Sciatic nerve (tissue), 2 donors: ENCODE measurements around the gene PHF5A. TPM values are rescaled to one million over a fixed set of nuclear protein-coding genes. Genes with fewer than 3 reads are reported as not detected.
"Not testable (repeated sequence)": the region's sequence is repeated elsewhere in the genome, so short reads cannot be mapped to it uniquely, and the experiment has no call there.

Source experiments
- ATAC-seq: fragments of 200-7000 bp; cut with Tn5 transposase; one replicate; pipeline ENCODE4 v1.9.1; 2020; ENCODE audit warnings: mild to moderate bottlenecking, moderate library complexity
- DNase-seq: peaks from one replicate; pipeline ENCODE4 v3.0.0-alpha.2; 2020; ENCODE audit warnings: low spot score
- intact Hi-C: fragments of 100-400 bp; cut with DNase I; formaldehyde crosslinking; loops from one replicate; pipeline ENCODE4 v1.14.2; 2022
- total RNA-seq: library from RNA; stranded (reverse); fragmentation: NEBNext Ultra II Directional; extraction: Animal tissue kit (Norgen Biotek cat#: 25700); gene quantifications from one replicate; pipeline ENCODE4 v1.2.1, GENCODE V29; 2021
- donor health status: DM: no; HTN: no; CAD: no.
- donor health status: DM: no; HTN: no; CAD: no.

PHF5A gene
- total RNA-seq, 1 donor from 2014 or later: 26.9 TPM

DNA sequence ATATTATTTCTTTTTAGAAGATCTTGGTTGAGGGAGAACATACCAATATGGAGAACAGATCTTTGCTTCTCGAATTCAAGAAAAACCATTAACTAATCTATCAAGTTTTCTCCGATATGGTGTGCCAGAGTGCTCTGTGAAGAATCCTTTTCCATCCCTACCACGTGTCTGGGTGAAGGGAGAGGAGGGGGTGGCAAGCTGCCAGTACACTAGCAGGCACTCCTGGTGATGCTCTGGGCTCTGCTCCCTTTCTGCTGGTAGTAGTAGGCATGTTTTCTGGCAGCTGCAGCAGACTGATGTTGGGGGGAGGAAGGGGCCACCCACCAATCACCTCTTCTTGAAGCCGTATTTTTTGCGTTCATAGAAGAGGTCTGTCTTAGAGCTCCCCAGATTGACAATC, 8.4 kb downstream of the PHF5A start:
- ATAC-seq, DNase-seq, intact Hi-C loops: not testable (repeated sequence)

DNA sequence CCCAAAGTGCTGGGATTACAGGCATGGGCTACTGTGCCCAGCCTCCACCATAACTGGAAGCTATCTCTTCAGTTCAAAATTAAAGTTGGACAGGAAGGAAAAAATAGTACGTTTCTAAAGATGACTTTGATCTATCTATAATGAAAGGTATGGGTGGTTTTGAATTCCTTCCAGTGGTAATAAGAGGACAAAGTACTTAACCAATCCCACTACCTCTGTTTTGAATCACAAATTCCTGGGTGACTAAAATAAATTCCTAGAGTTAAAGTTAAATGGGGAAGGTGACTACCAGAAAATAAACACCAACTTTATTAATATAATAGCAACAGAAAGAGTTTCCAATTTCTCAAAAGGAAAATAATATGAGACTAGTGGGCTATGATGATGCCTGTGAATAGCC, 9.1 kb downstream of the PHF5A start:
- DNase-seq (no peak), ATAC-seq (no peak)
- intact Hi-C loops: no loop called here

DNA sequence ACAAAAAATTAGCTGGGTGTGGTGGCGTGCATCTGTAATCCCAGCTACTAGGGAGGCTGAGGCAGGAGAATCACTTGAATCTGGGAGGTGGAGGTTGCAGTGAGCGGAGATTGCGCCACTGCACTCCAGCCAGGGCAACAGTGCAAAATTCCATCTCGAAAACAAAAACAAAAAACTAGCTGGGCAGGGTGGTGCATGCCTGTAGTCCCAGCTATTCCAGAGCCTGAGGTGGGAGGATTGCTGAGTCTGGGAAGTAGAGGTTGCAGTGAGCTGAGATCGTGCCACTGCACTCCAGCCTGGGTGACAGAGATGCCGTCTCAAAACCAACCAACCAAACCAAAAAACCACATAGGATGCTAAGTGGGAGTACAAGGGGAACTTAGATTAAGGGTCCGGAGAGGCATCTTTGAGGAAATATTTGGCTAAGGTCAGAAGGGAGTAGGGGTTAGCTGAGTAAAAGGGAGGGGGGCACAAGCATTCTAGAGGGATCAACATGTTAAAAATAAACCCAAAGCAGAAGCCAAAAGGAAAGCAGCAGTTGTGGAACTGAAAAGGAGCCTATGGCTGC, 10.2 kb downstream of the PHF5A start:
- intact Hi-C loops: no loop called here
- ATAC-seq (no peak), DNase-seq (no peak)

DNA sequence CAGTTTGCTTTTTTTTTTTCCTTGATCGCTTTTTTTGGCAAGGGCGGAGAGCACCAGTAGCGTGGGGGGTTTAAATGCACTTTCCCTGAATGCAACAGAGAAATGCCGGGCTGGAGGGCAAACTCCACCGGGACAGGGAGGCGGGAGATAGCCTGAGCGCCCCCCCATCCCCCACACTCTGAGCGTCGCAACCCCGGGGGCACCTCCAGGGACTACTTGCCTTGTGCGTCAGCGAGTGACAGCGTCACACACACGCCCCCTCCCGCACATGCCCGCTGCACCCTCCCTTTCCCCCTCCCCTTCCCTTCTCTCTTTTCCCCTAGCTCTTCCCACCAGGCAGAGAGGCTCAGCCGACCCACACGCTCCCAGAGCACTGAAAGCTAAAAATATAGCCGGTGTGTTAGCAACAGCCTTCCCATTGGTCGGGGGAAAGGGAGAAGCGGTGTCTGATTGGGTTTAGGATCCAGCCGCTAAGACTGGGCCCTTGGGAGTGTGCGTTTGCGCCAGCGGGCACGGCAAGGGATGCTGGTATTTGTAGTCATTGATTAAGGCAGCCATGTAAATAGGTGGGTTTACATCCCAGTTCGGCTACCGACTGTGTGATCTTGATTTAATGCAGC, 20.2 kb downstream of the PHF5A start:
- intact Hi-C loops: no loop called here
- peak; percentile 87 for ATAC-seq
- peak; percentile 95 for DNase-seq

DNA sequence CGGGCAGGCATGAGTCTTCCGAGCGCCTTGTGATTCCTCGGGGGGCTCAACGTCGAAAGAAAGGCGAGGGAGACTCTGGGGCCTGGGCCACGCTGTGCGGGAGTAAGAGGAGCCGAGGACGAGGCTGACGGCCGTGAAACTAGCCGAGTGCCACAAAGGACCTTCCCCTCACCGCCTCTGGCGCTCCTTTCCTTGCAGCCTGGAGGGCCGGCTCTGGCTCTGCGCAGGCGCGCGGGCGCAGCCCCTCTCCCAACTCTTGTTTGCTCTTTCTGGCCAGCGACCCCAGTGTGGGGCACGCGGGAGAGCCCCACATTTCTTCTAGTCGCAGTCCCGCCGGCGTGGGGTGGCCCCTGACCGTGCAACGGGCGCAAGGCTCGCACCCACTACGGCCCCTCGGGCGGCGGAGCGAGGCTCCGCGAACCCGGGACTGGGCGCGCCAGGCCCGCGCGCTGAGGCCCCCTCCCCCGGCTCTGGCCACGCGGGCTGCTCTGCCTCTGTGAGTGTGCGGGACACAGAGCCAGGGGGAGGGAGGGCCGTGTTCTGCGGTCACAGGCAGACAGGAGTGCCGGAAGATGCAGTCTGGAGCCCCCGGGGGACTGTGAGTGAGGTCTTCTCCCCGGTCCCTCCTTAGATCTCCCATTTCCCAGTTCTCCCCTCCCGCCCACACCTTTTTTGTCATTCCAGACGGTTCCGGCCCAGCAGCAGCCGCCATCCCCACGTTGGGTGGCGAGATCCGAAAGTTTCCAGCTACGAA, 20.9 kb downstream of the PHF5A start:
- peak; percentile 84 for DNase-seq
- intact Hi-C loops: no loop called here
- peak; percentile 13 for ATAC-seq

DNA sequence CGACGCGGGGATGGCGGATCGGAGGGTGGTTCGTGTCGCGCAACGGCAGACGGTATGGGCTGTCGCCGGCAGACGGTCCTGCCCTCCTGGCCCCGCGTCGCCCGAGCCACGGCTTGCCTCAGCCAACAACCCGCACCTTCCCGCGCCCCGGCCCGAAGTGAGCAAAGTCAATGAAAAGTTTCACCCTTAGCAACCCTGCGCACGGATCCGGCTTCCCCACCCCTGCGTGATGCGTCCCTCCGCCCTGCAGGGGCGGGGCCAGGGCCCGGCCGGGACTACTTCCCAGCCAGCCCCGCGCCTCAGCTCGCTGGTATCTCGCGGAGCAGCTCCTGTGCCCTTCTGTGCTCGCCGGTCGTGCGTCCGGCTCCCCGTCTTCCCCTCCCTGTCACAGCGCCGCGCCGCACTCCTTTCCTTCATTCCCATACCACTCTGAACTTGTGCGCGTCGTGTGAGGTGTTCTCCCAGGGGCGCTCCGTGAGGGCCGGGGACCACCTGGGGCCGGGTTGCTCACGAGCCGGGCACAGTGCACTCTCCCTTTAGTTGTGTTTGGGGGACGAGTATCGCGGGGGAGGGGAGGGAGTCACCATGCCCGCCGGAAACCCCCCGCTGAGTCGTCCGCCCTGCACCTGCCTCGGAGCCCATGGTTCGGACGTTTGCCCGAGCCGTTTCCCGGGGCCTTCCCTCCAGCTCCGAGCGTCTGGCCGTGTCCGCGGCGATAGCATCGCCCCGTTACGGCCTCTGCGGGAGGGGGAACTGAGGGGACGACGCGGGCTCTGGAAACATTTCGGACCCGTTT, 21.7 kb downstream of the PHF5A start, which contains the start of gene TOB2:
Gene TOB2, minus strand, starts transcription at position 163 of the 796 bp plus-strand sequence. CDS start 9,456 bp downstream, outside the sequence.
- DNase-seq: peak; percentile 97
- intact Hi-C loops: no loop called here

DNA sequence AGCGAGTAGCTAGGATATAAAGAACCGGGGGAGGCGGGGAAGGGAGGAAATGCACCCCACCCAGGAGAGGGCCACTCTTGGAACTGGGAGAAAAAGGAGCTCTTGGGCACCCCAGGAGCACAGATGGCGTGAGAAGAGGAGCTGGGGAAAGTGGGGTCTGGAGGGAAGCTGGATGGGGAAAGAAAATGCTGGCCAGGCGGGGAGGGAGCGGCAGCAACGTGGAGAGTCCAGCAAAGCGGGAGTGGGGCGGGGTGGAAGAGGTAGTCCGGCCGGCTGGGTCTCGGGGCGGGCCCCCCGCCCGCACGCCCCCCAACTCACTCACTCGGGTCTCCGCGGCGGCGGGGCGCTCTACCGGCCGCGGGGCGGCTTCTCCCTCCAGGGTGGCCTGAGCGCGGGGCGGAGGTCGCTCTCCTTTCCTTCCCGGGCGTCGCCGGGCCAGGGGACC, 22.4 kb downstream of the PHF5A start:
- intact Hi-C loops: no loop called here
- no peak for ATAC-seq

More for the DNA sequence above, 21.7 kb downstream of the PHF5A start, which contains the start of gene TOB2:
- peak; percentile 79 for ATAC-seq

DNA sequence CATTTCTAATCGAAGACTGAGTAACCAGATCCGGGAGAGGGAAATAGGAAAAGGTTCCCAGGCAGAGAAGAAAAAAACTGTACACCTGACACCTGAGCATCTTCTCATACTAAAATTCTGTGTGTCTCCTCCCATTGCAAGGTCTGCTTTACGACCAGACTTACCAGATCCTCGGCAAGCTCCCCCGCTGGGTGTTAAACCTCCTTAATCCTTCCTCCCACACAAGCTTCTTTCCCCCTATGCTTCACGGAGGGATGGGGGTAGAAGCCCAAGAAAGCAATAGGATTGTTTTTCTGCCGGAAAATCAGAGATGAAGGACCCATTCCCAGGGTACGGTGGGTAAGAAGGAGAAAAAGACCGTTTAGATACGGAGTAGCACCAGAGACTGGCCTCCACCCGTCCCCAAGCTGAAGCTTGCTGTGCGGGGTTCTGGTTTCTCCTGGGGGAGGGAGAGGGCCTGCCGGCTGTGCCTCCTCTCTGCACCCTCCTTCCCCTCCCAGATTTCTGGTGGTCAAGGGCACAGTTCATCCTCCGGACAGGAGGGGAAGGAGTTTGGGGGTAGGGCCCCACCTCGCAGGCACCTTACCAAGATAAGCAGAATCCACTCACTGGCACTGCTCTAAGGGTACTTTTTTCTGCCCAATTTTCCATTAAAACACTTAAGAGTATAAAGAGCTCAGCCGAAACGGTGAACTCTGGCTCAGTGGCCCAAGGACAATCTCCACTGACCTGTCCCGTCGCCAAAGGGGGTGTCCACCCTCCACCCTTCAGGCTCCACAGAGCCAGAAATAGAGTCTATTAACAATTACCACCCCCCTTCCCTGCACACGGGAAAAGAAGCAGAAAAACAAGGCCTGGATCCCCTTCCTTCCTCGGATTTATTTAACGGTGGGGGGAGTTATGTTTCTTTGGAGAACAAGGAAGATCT, 23.1 kb downstream of the PHF5A start:
- no peak for ATAC-seq
- DNase-seq: no peak
- intact Hi-C loops: no loop called here

More for the DNA sequence above, 22.4 kb downstream of the PHF5A start:
- DNase-seq: peak; percentile 74

DNA sequence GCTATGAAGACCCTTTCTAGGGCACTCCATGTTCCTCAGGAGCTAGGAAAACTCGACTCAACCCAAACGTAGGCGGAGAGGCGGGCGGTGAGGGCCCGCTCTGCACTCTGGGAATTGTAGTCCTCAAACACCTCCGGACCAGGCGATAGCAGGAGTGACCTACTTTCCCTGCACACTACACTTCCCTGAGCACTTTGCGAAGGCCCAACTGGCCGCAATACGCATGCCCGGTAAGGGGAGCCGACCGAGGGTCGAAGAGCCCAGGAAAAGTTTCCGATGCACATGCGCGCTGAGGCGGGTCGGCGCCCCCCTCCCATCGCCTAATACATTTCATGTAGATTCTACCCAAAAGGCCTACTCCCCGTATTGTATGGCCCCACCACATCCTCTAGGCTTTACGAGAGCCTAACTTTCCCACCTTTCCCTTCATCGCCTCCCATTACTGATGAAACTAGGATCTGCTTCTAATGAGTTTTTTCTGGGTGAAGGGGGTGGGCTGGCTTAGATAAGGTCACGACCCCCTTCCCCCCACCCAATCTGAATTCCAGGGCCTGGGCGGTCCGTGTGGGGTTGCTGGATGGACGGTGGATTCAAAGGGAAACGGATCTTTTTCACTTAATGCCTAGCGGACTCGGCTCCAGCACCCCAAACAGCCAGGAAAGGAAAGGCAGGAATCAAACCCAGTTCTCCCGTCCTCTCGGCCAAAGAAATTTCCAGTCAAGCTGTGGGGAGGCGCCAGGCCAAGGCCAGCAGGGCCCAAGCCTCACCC, 23.9 kb downstream of the PHF5A start:
- intact Hi-C loops: no loop called here
- ATAC-seq: peak; percentile 77
- peak; percentile 93 for DNase-seq

DNA sequence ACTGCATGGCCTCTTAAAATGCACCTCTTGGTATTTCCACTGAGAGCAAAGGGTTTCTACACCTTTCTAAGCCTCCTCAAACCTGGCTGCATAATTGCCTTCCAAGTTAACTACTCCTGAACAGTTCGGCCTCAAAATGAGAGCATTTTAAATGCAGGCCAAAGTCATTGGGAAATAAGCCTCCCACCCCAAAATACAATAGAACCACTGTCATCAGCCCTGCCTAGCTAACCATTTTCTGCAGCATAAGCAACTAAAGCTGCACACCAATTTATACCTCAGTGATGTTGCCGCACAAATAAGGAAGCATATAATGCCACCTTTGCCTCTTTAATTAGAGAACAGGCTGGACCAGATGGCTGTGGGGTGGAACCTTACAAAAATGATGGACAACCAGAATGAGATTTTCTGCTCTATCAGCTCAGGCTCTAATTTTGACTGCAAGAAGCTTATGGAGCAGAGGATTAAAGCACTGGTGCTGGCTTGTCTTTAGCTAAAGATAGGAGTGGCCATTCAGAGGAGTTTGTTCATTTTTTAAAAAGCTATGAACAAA, 26.2 kb downstream of the PHF5A start:
- ATAC-seq: no peak
- intact Hi-C loops: no loop called here
- DNase-seq: no peak

DNA sequence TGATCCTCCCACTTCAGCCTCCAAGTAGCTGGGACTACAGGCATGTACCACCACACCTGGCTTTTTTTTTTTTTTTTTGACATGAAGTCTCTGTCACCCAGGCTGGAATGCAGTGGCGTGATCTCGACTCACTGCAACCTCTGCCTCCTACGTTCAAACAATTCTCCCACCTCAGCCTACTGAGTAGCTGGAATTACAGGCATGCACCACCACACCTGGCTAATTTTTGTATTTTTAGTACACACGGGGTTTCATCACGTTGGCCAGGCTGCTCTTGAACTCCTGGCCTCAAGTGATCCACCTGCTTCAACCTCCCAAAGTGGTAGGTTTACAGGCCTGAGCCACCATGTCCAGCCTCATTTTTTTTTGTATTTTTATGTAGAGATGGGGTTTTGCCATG, 28.0 kb downstream of the PHF5A start:
- DNase-seq, intact Hi-C loops: not testable (repeated sequence)

DNA sequence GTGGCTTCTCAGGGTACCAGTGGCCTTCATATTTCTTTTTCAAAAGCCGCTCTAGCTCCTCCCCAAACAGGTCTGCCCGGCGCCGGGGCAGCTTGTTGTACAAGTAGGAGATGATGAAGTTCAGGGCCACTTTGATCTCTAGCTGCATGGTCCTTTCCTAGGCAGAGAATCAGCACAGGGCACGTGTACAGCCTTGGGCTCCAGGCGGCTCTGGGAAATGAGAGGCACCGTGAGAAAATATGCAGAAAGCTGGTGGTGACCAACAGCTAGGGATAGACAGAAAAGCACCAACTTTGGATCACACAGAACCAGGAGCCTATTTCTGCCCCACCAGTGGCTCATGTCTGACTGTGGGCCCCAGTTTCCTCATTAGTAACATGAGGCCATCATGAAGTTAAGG, 31.3 kb downstream of the PHF5A start:
- DNase-seq (no peak), ATAC-seq (no peak)
- intact Hi-C loops: no loop called here

More for the DNA sequence above, 28.0 kb downstream of the PHF5A start:
- not testable (repeated sequence) for ATAC-seq

DNA sequence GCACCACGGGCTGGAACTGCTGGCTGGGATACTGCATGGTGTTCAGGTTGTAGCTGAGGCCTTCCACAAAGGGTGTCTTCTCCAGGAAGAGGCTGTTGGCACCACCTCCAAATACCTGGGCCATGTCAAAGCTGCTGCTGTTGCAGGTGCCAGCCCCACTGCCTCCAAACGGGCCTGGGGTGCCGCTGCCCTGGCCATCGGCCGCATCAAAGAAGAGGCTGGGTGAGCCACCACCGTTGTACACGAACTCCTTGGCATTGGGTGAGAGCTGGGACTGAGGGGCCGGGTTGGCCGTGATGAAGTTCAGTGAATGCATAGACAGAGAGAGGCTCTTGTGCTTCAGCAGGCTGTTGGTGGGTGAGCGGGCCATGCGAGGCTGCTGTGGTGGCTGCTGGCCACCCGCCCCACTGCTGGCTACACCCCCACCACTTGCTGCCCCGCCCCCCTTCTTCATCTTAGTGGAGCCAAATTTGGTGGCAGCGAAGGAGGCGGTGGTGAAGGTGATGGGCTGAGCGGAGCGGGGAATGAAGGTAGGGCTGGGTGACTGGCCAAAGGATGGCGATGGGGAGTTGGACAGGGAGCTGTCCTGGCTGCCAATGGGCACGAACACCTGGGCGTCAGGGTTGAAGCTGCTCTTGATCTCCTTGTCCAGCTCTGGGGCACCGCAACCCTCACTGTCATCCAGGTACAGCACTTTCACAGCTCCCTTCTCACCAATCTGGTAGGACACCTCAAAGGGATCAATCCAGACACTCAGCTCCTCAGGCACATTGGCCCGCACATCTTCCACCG, 32.0 kb downstream of the PHF5A start:
- intact Hi-C loops: no loop called here
- ATAC-seq (no peak), DNase-seq (no peak)

DNA sequence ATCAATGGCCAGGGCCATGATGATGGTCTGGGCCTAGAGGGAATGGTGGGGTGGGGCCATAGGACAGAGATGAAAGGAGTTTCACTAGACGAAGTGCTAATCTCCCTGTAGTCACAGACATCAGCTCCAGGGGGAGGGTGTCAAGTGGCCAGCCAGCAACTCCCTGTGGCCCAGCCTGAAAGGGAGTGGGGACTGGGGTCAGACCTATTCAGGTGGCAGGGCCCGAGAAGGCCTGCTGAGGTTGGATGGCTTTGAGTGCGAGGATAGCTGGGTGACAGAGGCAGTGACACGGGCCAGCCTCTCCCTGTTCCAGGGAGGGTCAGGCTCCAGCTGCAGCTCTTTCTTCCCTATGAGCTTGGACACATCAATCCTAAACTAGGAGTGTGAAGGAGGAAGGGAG, 32.9 kb downstream of the PHF5A start:
- ATAC-seq (no peak), DNase-seq (no peak)
- intact Hi-C loops: no loop called here

DNA sequence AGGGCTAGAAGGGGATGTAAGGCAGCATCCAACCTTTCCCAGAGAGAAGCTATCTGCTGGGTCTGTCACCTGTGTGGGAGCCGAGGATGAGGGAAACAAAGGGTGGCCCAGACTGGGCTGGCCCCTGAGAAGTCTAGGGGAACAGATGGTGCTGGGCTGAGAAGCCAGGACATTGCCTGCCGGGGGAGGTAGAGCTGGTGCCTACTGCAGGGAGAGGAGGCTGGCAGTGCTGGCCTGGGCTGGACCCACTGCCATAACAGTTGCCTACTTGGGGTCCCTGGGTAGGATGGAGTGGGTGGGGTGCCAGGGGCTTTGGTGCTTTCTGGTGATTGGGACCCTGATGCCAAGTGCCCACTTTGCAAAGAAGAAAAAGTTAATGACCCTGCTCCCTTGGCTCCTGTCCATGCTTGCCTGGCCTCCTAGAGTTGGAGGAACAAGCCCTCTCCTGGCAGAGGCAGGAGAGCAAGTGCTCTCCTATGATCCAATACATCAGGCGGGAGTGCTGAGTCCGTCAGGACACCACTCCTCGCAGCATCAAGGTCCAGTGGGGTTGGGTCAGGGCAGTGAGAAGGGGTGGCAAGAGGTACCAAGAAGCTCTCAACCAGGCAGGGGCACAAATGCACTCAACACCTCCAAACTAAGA, 34.0 kb downstream of the PHF5A start:
- ATAC-seq, intact Hi-C loops, DNase-seq: not testable (repeated sequence)

DNA sequence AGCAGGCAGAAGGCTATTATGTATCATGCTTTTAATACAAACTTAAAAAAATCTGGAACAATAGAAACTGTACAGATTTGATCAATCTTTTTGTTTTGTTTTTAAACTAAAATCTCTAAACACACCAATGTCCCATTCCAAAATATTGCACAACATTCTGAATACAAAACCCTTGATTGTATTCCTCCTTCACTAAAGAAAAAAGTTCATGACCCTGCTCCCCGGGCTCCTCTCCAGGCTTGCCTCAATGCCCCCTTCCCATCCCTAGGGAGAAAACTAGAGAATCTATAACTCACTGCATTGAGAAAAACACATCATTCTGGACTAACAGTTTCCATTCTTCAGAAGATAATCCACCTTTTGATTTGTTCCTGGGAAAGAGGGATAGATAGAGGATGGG, 35.0 kb downstream of the PHF5A start:
- DNase-seq, intact Hi-C loops: not testable (repeated sequence)
- peak; percentile 77 for ATAC-seq
